ENCODE results near the gene ROBO1. TPM values are rescaled to one million over a fixed set of nuclear protein-coding genes. Genes with fewer than 3 reads are reported as not detected.

Gene ROBO1
- total RNA-seq, 1 experiment from 2014 or later, result 33.9 TPM

DNA sequence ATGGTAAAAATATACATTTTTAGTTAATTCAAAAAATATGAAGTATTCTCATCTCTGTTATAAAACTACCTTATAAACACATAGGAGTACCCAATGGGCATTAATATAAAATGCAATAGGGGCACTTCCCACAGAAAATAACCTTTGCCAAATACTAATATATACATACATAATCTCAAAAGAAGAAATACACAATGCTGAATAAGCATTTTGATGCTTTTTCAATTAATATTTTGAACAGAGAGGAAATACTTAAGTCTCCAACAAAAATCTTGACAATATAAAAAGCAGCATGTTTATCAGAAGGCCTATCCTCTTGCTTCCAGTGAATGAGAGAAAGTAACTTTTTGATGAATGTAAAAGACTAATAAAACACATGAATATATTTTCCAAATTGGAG lies 110.7 kb downstream of the ROBO1 start:
- H3K27me3 Mint-ChIP-seq (ENCODE audit: unreplicated experiment), result no peaks in the 10 kb centered on the region
- CTCF ChIA-PET, result no interaction called here
- H3K36me3 Mint-ChIP-seq (ENCODE audit: insufficient read depth, unreplicated experiment), result no peaks in the 10 kb centered on the region
- no peak overlapping the region for H3K4me3 Mint-ChIP-seq (ENCODE audit: low read depth, unreplicated experiment)
- no peak overlapping the region for H3K27ac Mint-ChIP-seq (ENCODE audit: unreplicated experiment)
- intact Hi-C loops (cut with micrococcal nuclease; ENCODE audit: unreplicated experiment), result no loop called here
- DNase-seq, result no peak
- no peaks in the 10 kb centered on the region for H3K9me3 Mint-ChIP-seq (ENCODE audit: low read depth, unreplicated experiment)
- H3K4me1 Mint-ChIP-seq (ENCODE audit: low read depth, unreplicated experiment), result no peaks in the 10 kb centered on the region
- no peak for TF ChIP-seq CTCF (IDR thresholded peaks at IDR 0.05; ENCODE audit: unreplicated experiment)
- no TSS peak for BruUV-seq (replicated peaks)

GRCh38 chr3:79654019-79654418 lies 113.8 kb downstream of the ROBO1 start:
- no TSS peak for BruUV-seq (replicated peaks)
- DNase-seq, result no peak
- Mint-ChIP-seq H3K27ac (ENCODE audit: unreplicated experiment) (no peak overlapping the region), H3K4me3 (ENCODE audit: low read depth, unreplicated experiment) (no peak overlapping the region), H3K27me3 (ENCODE audit: unreplicated experiment) (no peaks in the 10 kb centered on the region), H3K4me1 (ENCODE audit: low read depth, unreplicated experiment) (no peaks in the 10 kb centered on the region), H3K9me3 (ENCODE audit: low read depth, unreplicated experiment) (no peaks in the 10 kb centered on the region), H3K36me3 (ENCODE audit: insufficient read depth, unreplicated experiment) (no peaks in the 10 kb centered on the region)
- CTCF ChIA-PET, result no interaction called here
- no peak for TF ChIP-seq CTCF (IDR thresholded peaks at IDR 0.05; ENCODE audit: unreplicated experiment)
- intact Hi-C loops (cut with micrococcal nuclease; ENCODE audit: unreplicated experiment), result no loop called here

DNA sequence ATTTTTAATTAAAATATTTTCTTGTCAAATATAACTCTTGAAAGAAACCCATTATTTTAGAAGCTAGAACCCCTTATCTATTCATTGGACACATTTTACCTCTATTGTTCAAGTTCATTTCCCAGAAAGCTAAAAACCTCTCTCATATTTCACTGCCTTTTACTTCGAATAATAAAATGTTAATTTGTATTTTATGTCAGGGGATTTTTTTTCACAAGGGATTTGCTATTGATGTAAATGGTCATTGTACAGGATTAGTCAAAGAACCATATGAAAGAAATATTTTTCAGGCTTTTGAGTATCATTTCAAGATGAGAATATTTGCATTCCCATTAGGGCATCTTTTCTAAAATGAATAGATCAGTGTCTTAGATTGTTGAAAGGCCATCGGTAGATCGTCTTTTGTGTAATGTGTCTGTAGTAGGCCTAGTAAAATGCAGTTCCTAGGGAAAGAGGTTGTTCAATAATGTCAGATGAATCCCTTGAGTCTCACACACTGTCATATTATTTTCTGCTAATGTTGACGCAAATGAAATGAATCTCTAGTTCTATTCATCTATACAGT lies 114.5 kb downstream of the ROBO1 start:
- intact Hi-C loops (cut with micrococcal nuclease; ENCODE audit: unreplicated experiment), result no loop called here
- Mint-ChIP-seq H3K9me3 (ENCODE audit: low read depth, unreplicated experiment) (no peaks in the 10 kb centered on the region), H3K27ac (ENCODE audit: unreplicated experiment) (no peak overlapping the region), H3K36me3 (ENCODE audit: insufficient read depth, unreplicated experiment) (no peaks in the 10 kb centered on the region), H3K4me1 (ENCODE audit: low read depth, unreplicated experiment) (no peaks in the 10 kb centered on the region), H3K27me3 (ENCODE audit: unreplicated experiment) (no peaks in the 10 kb centered on the region), H3K4me3 (ENCODE audit: low read depth, unreplicated experiment) (no peak overlapping the region)
- CTCF ChIA-PET, result no interaction called here
- no peak for TF ChIP-seq CTCF (IDR thresholded peaks at IDR 0.05; ENCODE audit: unreplicated experiment)
- BruUV-seq (replicated peaks), result no TSS peak
- DNase-seq, result no peak

DNA sequence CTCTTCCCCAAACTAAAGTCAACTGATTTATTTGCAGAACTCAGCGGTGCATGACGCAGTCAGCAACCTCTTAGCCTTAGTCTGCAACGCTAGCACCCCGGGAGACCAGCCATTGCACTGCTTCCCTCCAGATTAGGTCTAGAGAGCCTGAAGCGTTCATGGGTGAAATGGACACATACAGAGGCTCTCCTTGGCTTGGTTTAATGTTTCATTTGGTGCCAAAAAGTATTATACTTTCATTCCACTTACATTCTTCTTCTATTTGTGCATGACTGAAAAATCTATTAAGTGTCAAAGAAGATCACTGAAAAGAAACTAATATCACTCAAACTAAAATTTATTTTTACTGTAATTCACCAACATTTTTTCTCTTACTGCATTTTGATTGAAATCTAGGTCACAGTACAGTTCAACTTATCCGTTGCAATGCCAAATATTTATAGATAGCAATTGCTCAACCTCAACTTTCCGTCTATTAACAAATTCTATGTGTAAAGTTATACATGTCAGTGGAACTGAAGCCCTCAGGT lies 116.2 kb downstream of the ROBO1 start:
- no peak for DNase-seq
- CTCF ChIA-PET, result no interaction called here
- no peaks in the 10 kb centered on the region for H3K4me1 Mint-ChIP-seq (ENCODE audit: low read depth, unreplicated experiment)
- intact Hi-C loops (cut with micrococcal nuclease; ENCODE audit: unreplicated experiment), result no loop called here
- no peak overlapping the region for H3K4me3 Mint-ChIP-seq (ENCODE audit: low read depth, unreplicated experiment)
- BruUV-seq (replicated peaks), result no TSS peak
- no peak overlapping the region for H3K27ac Mint-ChIP-seq (ENCODE audit: unreplicated experiment)
- H3K9me3 Mint-ChIP-seq (ENCODE audit: low read depth, unreplicated experiment), result peaks cover 1% of the 10 kb centered on the region
- no peak for TF ChIP-seq CTCF (IDR thresholded peaks at IDR 0.05; ENCODE audit: unreplicated experiment)
- H3K27me3 Mint-ChIP-seq (ENCODE audit: unreplicated experiment), result no peaks in the 10 kb centered on the region
- no peaks in the 10 kb centered on the region for H3K36me3 Mint-ChIP-seq (ENCODE audit: insufficient read depth, unreplicated experiment)
